Tibial nerve (tissue), 3 donors: ENCODE measurements around the gene STK17B.

Experiments used
- POLR2A ChIP-seq, 2 donors: fragments of 450-650 bp; IDR thresholded peaks; one replicate each; pipeline ENCODE4 v1.6.1; 2017; ENCODE audit warnings: antibody characterized with exemption in 2 of 2, mild to moderate bottlenecking in 2 of 2, moderate library complexity in 2 of 2
- TF ChIP-seq, protein P1 (sequence below), 5 experiments: fragments of 200-600 bp in 3 of 5; fragments of 450-650 bp in 2 of 5; sonication (generic) in 3 of 5; IDR thresholded peaks; one replicate each; pipeline ENCODE4 v1.5.1; 2016 to 2019; ENCODE audit warnings: antibody characterized with exemption in 5 of 5, mild to moderate bottlenecking in 3 of 5, moderate library complexity in 2 of 5

DNA sequence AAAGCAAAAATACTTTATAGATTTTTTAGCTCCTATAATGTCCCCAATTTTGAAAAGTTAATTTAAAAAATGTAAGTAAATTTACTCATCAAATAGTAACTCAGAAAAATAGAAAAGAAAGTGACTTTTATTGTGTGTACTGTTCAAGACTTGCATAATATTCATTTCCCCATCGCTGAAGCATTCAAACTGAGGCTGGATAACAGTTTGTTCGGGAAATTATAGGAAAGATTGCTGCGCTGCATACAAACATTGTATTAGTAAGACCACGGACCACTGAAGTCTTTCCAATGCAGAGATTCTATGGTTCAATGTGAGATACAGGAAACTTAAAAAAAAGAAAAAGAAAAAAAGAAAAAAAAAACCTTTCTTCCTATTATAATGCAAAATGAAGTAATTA is 10.4 kb downstream of the STK17B start:
- no peak for TF ChIP-seq POLR2A (IDR thresholded peaks at IDR 0.05)
- TF ChIP-seq, protein P1, sequence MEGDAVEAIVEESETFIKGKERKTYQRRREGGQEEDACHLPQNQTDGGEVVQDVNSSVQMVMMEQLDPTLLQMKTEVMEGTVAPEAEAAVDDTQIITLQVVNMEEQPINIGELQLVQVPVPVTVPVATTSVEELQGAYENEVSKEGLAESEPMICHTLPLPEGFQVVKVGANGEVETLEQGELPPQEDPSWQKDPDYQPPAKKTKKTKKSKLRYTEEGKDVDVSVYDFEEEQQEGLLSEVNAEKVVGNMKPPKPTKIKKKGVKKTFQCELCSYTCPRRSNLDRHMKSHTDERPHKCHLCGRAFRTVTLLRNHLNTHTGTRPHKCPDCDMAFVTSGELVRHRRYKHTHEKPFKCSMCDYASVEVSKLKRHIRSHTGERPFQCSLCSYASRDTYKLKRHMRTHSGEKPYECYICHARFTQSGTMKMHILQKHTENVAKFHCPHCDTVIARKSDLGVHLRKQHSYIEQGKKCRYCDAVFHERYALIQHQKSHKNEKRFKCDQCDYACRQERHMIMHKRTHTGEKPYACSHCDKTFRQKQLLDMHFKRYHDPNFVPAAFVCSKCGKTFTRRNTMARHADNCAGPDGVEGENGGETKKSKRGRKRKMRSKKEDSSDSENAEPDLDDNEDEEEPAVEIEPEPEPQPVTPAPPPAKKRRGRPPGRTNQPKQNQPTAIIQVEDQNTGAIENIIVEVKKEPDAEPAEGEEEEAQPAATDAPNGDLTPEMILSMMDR (IDR thresholded peaks at IDR 0.05) = no peak
